Stimulated activated CD8-positive, alpha-beta memory T cell treated with anti-CD3 and anti-CD28 coated beads, Interleukin-12 subunit alpha, Interleukin-12 subunit beta, amount 100 ng/mL, for 24 hours (primary cell): Measurements from ENCODE around the gene TLR8.

Source experiments
- DNase-seq: peaks from one replicate; pipeline ENCODE4 v3.0.0-alpha.2; 2020; ENCODE audit errors: extremely low read depth

Gene TLR8

DNA sequence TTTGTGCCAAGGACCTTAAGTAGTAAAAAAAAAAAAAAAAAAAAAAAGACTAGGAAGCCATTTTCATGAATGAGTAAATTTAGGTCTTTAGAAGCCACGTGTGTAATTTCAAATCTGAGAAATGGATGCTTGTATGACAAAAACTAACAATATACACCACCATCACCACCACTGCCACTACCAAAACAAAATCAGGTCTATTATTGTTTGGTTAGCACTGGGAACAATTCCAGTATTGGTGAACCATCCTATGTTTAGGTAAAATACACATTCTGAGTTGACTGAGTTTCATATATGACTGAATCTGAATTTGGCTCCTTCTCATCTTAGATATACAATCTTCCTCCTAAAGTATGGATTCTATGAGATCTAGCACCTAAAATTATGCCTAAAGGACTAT lies 59.7 kb downstream of the TLR8 start:
- DNase-seq = no peak

DNA sequence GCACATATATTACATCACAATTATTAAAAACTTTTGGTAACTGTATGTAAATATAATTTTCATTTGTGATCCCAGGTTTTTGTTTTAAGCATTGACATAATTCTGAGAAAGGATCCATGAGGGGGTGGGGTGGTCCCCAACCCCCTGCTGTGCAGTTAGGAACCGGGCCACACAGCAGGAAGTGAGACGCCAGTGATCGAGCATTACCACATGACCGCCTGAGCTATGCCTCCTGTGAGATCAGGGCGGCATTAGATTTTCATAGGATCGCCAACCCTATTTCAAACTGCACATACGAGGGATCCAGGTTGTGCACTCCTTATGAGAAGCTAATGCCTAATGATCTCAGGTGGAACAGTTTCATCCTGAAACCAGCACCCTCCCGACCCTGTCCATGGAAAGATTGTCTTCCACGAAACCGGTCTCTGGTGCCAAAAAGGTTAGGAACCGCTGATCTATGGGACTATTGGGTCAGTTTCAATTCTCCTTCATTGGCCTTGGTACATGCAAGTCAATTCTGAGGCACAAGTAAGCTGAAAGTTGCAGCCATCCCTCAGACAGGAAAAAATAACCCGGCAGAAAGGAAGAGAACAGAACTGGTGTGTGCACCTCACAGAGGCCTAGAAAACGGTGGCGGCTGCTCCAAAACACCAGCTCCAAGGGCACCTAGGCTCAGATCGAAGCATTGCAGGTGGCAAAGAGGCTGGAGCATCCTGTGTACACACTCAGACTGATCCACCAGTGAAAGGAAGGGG lies 61.5 kb downstream of the TLR8 start:
- no peak for DNase-seq

DNA sequence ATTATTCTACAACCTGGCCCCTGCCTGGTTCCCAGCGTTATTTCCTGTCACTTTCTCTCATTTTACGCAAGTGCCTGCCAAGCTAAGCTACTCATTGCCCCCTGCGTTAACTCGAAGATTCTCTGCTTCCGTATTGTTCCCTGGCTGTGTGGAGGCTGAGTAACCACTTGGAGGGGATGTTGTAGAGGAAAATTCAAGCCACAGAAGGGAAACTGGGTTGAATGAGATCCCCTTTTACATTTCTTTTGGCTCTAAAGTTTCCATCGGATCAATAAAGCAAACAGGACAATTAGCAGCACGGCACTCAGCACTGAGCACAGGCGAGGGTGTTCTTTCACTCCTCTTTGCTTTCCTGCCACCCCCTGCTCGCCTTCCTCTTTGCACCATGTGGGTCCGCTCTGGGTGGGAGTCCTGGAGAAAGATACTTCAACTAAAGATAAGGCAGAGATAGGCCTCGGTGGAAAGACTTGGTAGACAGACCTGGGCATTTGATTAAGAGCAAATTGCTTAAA lies 64.3 kb downstream of the TLR8 start:
- DNase-seq = no peak

DNA sequence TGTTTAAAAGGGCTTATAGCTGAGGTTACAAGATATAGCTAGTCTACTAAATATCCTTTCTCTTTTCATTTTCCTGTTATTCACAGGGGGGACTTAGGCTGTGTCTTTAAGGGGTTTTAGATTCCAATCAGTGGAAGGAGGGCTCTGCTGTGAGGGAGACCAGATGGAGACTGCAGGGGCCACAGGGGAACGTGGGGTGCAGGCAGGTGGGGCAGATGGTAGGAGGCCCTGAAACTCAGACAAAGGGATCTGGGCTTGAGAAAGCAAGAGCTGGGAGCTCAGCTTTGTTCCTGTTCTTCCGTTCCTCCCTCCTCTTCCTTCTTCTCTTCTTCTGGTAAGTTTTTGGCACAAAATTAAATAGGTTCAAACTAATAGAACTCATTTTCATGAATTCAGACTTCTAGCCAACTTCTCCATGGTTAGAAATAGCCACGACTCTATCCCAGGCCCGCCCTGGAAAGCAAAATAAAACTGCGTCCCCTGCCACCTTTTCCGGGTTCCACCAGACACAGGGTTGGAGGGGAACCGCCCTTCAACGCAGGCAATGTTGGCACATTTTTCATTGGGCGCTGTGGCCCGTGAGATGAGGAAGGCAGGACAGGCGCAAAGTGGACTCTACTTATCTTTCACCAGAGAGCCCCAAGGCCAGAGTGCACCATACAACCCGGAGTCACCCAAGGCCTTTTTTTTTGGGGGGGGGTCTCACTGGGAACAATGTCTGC lies 65.0 kb downstream of the TLR8 start:
- no peak for DNase-seq

DNA sequence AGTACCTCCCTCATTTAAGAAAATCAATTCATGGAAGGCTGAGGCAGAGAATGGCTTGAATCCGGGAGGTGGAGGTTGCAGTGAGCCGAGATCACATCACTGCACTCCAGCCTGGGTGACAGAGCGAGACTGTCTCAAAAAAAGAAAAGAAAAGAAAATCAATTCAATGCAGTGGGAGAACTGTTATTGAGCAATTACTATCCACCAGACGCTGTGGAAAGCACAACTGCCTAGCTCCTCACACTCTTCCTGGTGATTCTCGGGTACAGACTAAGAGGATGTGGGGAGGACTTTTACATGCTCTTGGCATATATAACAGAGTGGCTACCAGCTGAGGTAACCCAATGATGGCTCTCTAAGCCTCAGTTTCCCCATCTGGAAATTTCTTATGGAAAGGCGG lies 65.8 kb downstream of the TLR8 start:
- no peak for DNase-seq
